NOMO-1 (cell line): ENCODE measurements around the gene GPR61.

ENCODE experiments used
- DNase-seq, 2 experiments: peaks; one replicate each; lab custom pipeline; 2025; ENCODE audit not compliant: unreplicated experiment in 2 of 2; lab: John Stamatoyannopoulos, UW

GPR61 gene

DNA sequence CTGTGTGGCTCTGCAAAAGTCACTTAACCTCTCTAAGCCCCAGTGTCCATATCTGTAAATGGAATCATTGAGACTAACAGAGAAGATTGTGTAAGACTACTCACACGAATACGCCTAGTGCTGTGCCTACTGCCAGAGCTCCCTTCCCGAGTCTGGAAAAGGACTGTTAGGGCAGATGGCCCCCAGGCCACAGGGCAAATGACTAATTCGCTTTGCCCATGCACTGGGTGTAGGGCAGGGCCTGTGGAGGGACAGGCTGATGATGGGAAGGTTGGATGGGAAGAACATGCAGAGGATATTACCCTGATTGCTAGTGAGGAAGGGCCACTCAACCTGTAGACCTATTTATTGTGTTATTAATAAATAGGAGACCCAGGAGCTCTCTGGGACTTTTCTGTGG, 4.2 kb upstream of the GPR61 start:
- DNase-seq = no peak

DNA sequence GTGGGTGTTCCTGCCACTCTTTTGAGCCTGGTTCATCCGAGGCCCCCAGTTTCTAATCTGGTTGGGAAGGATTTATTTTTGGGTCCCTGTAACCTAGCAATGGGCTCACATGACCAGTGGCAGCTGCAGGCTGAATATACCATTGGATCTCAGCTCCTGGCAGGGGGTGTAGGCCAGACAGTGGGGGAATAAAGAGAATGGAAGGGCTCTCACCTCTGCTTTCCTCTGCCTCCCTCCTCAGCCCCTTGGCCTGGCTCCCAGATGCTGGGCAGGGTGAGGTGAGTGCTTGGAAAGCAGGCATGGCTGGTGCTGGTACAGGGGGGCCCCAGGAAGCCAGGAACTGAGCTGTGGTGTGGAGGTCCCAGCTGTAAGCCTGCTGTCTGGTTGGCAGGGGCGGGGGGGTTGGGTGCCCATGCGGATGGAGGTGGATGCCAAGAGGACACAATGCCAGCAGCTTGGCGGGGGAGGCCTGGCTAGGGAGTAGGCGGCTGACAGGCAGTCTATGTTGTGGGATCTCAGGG, 3.6 kb upstream of the GPR61 start:
- no peak for DNase-seq

DNA sequence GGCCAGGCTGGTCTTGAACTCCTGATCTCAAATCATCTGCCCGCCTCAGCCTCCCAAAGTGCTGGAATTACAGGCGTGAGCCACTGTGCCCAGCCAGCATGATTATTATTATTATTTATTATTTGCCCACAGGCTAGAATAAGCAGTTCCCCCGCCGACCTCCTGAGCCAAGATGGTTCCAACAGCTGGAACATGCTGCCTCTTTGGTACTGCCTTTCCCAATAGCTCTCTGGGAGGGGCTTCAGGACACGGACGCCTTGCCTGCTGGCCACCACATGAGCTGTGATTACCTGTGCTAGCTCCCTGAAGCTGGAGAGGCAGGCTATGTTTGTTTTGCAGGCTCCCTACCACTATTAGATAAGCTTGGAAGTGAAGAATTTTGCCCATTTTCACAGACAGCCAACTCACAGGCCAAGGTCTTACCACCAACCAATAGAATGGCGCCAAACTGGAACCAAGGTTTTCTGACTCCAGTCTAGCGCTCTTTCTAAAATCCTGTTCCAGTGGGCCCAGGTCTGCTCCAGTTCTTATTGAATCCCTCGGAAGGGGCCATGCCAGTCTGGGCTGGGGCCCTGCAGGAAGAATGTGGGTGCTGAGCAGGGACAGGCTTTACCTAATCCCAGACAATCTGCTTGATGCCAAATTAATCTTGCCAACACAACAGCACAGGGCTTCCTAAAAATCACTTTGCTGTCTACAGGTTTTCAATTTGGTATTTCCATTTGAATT, 2.1 kb upstream of the GPR61 start:
- DNase-seq = no peak

DNA sequence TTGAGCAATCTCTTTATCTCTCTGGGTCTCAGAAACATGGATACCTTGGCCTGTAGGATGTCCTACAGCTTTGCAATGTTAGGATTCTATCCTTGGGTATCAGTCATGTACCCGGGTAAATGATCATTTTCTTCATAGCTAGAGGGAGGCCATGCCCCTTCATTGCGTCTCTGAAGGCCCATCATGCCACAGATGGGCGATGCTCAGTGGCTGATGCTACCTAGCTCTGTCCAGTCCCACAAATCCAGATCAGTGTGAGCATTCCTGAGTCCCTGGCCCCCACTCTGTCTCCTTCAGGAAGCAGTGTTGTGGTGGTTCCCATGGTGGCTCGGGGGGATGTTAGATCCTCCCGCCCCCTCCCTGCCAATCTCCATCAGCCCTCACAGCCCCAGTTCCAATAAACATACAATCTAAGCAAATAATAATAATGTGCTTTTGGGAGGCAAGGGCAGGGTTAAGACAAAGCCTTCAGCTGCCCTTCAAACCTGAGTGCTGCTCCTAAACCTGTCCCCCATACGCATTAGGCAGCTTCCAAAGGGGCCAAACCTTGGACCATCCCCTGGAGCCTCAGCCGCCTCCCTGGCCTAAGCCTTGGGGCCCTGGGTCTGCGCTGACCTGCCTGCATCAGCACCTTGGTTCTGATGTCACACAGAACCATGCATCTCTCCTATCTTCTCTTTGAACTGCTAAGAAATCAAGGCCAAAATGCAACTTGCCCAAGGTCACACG, 681 bp upstream of the GPR61 start:
- no peak for DNase-seq

DNA sequence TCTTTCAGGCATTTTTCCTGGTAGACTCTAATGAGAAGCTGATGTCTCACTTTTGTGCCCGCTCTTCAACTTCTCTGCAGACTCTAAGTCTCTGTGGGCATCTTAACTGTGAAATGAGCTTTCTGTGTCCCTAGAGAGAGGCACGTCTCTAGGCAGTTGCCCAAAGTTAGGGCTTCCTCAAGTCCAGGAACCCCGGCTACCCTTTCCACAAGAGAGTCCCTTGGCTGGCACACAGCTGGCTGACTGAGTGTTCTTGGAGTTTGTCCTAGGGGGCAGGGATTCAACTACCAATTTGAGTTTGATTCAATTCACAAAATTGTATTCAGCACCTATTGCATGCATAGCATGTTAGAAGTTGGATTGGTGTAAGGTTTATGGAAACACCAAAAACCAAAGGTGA, 1.4 kb downstream of the GPR61 start:
- DNase-seq = no peak

DNA sequence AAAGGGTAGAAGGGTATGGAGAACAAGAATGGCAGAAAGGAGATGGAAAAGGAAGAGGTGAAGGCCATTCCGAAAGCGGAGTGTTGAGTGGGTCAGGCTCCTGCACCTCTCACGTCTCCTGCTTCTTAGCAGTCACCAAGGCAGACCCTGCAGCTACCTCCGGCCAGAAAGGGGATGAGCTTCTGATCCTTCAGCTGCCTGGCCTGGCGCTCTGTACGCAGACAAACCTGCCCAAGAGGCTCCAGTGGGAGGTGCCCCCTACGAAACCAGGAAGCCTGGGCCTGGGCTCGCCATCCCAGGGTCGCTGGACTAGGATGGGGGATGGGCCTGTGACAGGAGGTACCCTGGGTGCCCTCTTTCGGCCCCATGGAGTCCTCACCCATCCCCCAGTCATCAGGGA, 3.0 kb downstream of the GPR61 start:
- no peak for DNase-seq

DNA sequence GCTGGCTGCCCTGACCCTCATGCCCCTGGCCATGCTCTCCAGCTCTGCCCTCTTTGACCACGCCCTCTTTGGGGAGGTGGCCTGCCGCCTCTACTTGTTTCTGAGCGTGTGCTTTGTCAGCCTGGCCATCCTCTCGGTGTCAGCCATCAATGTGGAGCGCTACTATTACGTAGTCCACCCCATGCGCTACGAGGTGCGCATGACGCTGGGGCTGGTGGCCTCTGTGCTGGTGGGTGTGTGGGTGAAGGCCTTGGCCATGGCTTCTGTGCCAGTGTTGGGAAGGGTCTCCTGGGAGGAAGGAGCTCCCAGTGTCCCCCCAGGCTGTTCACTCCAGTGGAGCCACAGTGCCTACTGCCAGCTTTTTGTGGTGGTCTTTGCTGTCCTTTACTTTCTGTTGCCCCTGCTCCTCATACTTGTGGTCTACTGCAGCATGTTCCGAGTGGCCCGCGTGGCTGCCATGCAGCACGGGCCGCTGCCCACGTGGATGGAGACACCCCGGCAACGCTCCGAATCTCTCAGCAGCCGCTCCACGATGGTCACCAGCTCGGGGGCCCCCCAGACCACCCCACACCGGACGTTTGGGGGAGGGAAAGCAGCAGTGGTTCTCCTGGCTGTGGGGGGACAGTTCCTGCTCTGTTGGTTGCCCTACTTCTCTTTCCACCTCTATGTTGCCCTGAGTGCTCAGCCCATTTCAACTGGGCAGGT, 3.8 kb downstream of the GPR61 start:
- no peak for DNase-seq

DNA sequence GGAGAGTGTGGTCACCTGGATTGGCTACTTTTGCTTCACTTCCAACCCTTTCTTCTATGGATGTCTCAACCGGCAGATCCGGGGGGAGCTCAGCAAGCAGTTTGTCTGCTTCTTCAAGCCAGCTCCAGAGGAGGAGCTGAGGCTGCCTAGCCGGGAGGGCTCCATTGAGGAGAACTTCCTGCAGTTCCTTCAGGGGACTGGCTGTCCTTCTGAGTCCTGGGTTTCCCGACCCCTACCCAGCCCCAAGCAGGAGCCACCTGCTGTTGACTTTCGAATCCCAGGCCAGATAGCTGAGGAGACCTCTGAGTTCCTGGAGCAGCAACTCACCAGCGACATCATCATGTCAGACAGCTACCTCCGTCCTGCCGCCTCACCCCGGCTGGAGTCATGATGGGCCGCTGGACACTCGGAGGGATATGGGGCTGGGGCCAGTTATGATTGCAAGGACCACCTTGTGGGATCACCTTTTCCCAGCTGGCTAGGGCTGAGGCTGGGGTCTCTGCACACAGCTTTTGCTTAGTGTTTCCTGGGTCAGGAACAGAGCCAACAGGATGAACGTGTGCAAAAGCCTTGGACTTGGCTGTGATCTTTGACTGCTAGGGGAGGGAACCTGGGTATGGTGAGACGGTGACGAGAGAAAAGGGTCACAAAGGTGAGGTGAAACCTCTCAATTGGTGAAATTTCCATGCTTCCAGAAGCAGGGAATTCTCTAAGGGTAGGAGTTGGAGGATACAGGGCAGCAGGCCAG, 4.5 kb downstream of the GPR61 start:
- DNase-seq = no peak

DNA sequence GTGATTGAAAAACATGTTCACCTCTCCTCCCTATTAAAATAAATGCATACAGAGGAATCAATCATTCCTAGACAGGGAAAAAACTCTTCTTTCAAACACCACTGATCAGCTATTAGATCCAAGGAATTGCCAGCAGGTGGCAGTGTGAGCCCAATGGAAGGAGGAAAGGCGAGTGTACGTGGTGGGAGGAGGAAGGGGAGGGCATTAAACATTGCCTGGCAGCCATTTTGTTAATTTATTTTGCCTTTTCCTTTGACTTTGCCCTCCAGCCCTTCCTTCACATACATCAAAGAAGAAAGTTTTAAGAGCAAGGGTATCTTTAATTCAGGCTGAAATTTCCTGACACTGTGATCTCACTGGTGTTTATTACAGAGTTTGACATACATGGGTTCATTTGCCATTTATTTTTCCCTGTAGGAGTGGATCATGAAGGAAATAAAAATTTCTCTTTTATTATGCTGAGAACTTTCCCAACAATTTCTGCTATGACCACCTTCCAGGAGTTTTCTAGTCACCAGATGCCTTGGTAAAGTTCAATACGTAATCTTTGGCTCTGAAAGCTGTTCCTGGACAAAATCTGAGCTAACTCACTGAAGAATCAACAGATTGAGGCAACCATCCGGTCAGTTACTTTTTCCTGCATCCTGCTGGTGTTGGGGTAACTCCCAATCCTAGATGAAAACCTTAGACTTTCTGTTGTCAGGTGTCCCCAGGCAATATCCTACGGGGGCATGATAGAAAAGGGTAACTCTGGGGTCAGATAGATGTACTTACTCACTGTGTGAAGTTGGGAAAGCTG, 6.8 kb downstream of the GPR61 start:
- DNase-seq = peak; percentile 88 to 91

DNA sequence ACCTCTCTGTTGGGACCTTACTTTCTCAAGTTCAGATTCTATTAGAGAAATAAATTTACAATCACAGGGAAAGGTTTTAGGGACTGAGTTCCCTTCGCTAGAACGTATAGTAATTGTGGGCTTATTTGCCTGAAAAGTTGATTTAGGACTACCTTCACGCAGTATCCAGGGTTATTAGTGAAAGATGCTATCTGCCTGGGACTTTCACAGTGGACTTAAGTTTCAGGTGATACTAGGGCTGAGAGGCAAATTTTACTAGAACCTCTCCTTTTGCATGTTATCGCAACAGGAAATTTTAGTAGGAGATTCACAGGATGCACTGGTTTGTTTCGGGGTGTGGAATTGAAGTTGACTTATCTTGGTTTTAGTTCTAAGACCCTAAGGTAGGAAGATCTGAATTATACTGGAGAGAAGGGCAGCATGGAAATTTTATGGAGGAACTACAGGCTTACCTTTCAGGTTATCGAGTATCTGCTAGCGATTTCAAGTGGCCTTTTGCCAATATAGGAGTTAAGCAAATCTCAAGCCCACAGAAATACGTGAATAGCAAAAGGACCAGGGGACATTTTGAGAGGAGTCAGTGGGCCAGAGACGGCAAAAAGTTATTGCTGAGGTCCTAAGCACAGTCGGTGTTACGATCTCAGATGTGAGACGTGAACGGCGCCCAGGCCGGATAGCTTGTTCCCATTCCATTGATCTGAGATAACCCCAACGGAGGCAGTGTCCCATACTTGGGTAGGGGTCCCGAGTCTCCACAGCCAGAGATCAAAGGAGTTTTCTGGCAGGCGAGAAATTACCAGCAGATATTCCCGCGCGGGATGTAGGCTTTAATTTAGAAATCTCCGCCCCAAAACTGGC, 8.0 kb downstream of the GPR61 start:
- DNase-seq = peak; percentile 16 to 27

DNA sequence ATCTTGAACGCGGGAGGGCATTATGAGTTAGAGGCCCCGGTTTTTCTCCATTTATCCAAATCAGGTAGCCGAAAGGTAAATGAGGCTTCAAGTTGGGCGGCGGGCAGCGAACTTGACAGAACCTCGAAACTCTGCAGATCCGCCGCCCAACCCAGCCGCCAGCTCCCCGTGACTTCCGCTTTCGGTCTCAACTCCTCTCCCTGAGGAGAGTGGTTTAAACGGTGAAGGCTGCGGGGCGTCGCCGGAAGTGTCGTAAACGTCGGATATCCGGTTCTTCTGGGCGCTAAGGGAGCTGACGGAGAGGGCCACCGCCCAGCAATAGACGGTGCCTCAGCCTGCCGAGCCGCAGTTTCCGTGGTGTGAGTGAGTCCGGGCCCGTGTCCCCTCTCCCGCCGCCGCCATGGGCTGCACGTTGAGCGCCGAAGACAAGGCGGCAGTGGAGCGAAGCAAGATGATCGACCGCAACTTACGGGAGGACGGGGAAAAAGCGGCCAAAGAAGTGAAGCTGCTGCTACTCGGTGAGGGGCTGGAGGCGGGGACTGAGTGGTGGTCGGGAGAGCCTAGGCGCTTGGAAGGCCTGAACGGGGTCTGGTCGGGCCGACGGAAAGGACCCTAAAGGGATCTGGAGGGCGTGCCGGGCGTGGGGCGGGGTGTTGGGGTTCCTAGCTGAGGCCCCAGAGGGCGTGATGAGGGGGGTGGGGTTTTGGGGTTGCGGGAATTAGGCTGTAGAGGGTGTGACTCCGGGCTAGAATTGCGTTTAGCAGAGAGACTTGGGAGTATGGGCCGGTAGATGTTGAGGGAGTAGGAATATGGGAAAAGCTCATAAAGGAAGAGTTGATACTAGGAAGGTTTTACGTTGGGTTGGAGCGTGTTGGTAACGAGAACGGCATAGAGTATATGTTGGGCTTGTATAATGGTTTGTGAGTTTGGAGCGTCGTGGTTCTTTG, 8.9 kb downstream of the GPR61 start, which contains the start of gene GNAI3:
TSS of gene GNAI3 (plus strand) at position 295 of the 947 bp plus-strand sequence. CDS start at position 401, 106 bp downstream.
- DNase-seq = peak; percentile 92 to 97

DNA sequence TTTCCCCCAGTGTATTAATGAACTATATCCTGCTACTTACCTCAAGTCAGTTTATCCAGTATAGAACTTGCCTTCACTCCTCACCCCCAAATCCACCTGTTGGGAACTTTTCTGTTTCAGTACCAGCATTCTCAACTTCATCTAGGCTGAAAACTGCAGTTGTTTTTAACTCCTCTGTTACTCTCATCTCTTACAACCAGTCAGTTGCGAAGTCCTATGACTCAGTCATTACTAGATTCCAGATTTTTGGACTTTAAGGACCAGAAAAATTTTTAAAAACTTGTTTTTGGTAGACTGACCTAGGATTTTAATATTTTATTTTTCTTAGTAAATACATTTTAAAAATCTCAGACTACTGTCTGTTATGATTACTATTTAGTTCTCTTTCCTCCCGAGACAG, 16.9 kb downstream of the GPR61 start:
- no peak for DNase-seq

DNA sequence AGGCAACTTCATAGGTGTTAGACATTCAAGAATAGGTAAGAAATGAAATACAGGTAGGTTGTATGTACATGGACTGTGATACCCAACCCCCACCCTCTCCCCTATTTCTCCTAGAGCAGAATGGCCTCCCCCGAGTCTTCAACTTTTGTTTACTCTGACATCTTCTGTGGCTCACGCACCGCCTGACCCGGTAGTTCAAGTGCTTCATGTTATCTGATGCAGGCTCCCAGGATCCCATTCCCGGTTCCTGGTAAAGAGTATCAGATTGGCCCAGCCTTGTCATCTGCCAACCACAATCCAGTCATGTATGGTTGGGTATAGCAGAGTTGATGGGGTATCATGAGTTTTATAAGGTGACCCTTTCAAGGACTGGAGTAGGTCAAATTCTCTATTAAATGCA, 17.8 kb downstream of the GPR61 start:
- DNase-seq = no peak

DNA sequence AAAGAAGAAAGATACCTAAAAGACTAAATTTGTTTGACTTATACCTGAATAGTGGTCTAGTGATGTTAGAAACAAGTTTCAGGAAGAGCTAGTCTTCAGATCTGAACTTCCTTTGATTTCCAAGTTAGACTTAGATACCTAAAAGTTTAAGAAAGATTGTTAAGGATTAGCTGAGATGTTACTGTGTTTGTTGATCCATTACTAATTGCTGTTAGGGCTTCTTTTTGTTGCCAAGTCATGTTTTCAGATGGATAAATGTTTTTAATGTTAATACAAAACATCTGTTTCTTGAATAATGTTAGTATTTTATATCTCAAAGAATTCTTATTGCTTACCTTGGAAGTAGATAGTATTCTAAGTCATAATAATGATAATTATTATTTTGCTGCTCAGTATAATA, 20.3 kb downstream of the GPR61 start:
- no peak for DNase-seq

DNA sequence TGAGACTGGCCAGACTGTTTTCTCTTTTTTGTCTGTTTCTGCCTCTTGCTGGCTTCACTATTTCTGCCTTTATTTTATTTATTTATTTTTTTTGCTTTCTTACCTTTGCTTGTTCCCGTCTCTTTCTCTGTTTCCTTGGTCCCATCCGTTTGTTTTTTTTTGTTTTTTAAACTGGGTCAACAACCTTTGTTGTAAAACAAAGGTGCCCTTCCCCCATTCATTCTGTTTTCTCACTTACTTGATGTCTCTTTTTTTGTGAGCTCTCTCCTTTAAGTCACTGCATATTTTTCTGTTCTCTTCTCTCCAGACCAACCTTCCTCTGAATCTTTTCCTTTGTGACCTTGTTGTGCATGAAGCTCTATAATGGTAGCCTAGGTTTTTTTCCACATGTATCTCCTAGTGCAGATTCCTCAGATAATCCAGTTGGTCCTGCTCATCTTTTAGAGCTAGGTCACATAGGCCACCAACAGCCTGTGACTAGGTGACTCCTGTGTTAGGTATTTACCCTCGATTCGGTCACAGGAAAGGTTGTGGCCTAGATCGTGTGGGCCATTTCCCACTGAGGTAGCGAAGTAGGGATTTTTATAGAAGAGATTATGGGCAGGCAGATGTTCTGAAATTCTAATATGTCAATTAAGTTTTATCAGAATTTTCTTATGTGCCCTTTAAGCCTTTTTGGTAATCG, 24.7 kb downstream of the GPR61 start:
- DNase-seq = no peak

DNA sequence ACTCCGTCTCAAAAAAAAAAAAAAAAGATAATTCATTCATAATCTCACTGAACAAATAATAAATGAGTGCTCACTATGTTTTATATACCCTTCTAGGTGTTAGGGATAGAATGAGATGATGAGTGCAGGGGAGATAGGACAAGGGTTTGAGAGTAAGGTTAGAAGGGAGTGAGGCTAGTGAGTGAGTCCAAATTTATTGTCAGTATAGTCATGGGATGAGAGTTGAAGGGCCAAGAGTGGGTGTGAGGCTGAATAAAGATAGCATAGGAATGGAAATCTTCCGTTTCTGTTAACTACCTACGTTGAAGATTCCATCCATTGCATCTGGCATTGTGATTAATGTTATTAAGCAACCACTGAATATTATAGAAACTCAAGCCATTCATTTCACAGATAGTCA, 25.6 kb downstream of the GPR61 start:
- no peak for DNase-seq

DNA sequence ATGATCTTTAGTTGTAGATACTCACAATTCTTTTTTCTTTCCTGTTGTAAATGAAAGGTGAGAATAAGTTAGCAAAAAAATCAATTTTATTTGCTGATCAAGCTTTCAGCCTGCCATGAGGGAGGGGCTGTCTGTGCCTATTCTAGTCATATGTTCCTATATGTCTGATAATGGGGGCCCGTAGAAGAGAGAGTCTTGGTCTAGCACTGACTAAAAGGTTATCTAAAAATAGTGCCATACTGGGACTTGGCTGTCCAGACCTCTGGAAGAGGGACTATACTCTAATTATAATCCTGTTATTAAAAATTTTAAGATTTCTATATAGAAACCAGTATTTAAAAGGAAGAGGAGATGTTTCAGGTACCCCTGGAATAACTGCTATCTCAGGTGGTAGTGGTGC, 27.3 kb downstream of the GPR61 start:
- DNase-seq = no peak
